H1 (cell line): ENCODE data around the gene RAMACL.

Source experiments
- ATF3 ChIP-seq: IDR thresholded peaks from 2 replicates; pipeline ENCODE4 v1.6.1; 2011; ENCODE audit warnings: low read depth, mild to moderate bottlenecking, low read length; ENCODE audit not compliant: insufficient read depth
- BCL11A ChIP-seq, 2 experiments: IDR thresholded peaks; one replicate each; pipeline ENCODE4 v1.6.1; 2011; ENCODE audit warnings: low read depth in 2 of 2, low read length in 2 of 2, mild to moderate bottlenecking in 2 of 2
- CTCF ChIP-seq, 3 experiments: IDR thresholded peaks; 1 replicate in 2 of 3; 2 replicates in 1 of 3; pipeline versions ENCODE4 v1.5.1 to v1.6.1; 2011; ENCODE audit warnings: low read length in 3 of 3, mild to moderate bottlenecking in 3 of 3, inconsistent platforms in 2 of 3, low read depth in 1 of 3, moderate library complexity in 1 of 3; ENCODE audit not compliant: insufficient read depth in 1 of 3; ENCODE audit errors: control extremely low read depth in 1 of 3
- EZH2 ChIP-seq: fragments of 200-600 bp; sonication (generic); IDR thresholded peaks from 2 replicates; pipeline ENCODE4 v1.7.1; 2012; ENCODE audit warnings: low read depth, mild to moderate bottlenecking, moderate library complexity, low read length, inconsistent platforms; ENCODE audit not compliant: severe bottlenecking
- JUND ChIP-seq: IDR thresholded peaks from 2 replicates; pipeline ENCODE4 v1.6.1; 2011; ENCODE audit warnings: mild to moderate bottlenecking, improper control_type of control experiment, low read length
- KDM1A ChIP-seq: fragments of 200-600, 300-600 bp; sonication (generic); IDR thresholded peaks from 2 replicates; pipeline ENCODE4 v1.7.1; 2016; ENCODE audit warnings: mild to moderate bottlenecking, low read length, borderline replicate concordance
- KDM5A ChIP-seq: fragments of 200-600 bp; IDR thresholded peaks from 2 replicates; pipeline ENCODE4 v1.7.1; 2012; ENCODE audit warnings: mild to moderate bottlenecking, low read length, inconsistent platforms, mixed read lengths
- POLR2A ChIP-seq, 2 experiments: IDR thresholded peaks; 1 replicate in 1 of 2; 2 replicates in 1 of 2; pipeline ENCODE4 v1.6.1; 2011; ENCODE audit warnings: low read depth in 2 of 2, low read length in 2 of 2, mild to moderate bottlenecking in 2 of 2; ENCODE audit errors: control extremely low read depth in 1 of 2
- RAD21 ChIP-seq, 2 experiments: IDR thresholded peaks in 1 of 2; conservative IDR thresholded peaks in 1 of 2; 2 replicates each; pipeline ENCODE4 v1.6.1; 2011; ENCODE audit warnings: low read depth in 2 of 2, low read length in 2 of 2, improper control_type of control experiment in 1 of 2, inconsistent platforms in 1 of 2, mild to moderate bottlenecking in 1 of 2, moderate library complexity in 1 of 2
- SIN3A ChIP-seq, 2 experiments: IDR thresholded peaks in 1 of 2; conservative IDR thresholded peaks in 1 of 2; 2 replicates each; pipeline ENCODE4 v1.6.1; 2011 to 2012; ENCODE audit warnings: low read length in 2 of 2, improper control_type of control experiment in 1 of 2, low read depth in 1 of 2, mild to moderate bottlenecking in 1 of 2
- SRF ChIP-seq: IDR thresholded peaks from 2 replicates; pipeline ENCODE4 v1.6.1; 2011; ENCODE audit warnings: mild to moderate bottlenecking, low read depth, low read length, moderate library complexity
- TCF12 ChIP-seq: IDR thresholded peaks from 2 replicates; pipeline ENCODE4 v1.6.1; 2011; ENCODE audit warnings: low read depth, mild to moderate bottlenecking, low read length
- USF2 ChIP-seq: IDR thresholded peaks from 2 replicates; pipeline ENCODE4 v1.6.1; 2011; ENCODE audit warnings: low read length, improper control_type of control experiment
- YY1 ChIP-seq: IDR thresholded peaks from 2 replicates; pipeline ENCODE4 v1.6.1; 2011; ENCODE audit warnings: low read depth, mild to moderate bottlenecking, low read length

GRCh38 chr6:166626177-166627032 lies 39.9 kb upstream of the RAMACL start:
- TF ChIP-seq POLR2A (IDR thresholded peaks at IDR 0.05; ENCODE audit: control extremely low read depth in 1 of 2, low read depth in 2 of 2, low read length in 2 of 2): no peak
- no peak for TF ChIP-seq SIN3A (conservative IDR thresholded peaks at IDR 0.05 in 1 of 2, IDR thresholded peaks at IDR 0.05 in 1 of 2; ENCODE audit: low read depth in 1 of 2, low read length in 2 of 2)
- no peak for TF ChIP-seq KDM5A
- TF ChIP-seq CTCF (IDR thresholded peaks at IDR 0.05; ENCODE audit: control extremely low read depth in 1 of 3, insufficient read depth in 1 of 3, low read depth in 1 of 3, low read length in 3 of 3): no peak
- no peak for TF ChIP-seq YY1
- no peak for TF ChIP-seq EZH2
- TF ChIP-seq TCF12: no peak
- TF ChIP-seq USF2: no peak
- no peak for TF ChIP-seq ATF3
- TF ChIP-seq JUND: no peak
- TF ChIP-seq BCL11A (IDR thresholded peaks at IDR 0.05; ENCODE audit: low read depth in 2 of 2, low read length in 2 of 2): no peak
- TF ChIP-seq SRF: no peak
- TF ChIP-seq KDM1A: no peak
- peak in 1 of 2 experiments; percentile 14; a peak in 2 of 4 replicates for TF ChIP-seq RAD21 (IDR thresholded peaks at IDR 0.05 in 1 of 2, conservative IDR thresholded peaks at IDR 0.05 in 1 of 2; ENCODE audit: low read depth in 2 of 2, low read length in 2 of 2)
